WTC11 (cell line): ENCODE measurements around the gene HINT2. TPM values are rescaled to one million over a fixed set of nuclear protein-coding genes. Genes with fewer than 3 reads are reported as not detected.

Experiments used
- ATAC-seq: fragments of 200-7000 bp; cut with Tn5 transposase; 2 replicates; pipeline ENCODE4 v1.10.0; 2021; ENCODE audit warnings: mild to moderate bottlenecking, moderate library complexity
- CTCF ChIA-PET: fragments of 300-600 bp; sonication (Branson Sonifier 250); formaldehyde crosslinking; loops from one replicate; lab custom pipeline; 2021; ENCODE audit warnings: antibody characterized with exemption; lab: Charles Lee
- POLR2A ChIA-PET: fragments of 350-600 bp; sonication (Branson Sonifier 250); formaldehyde crosslinking; loops from one replicate; lab custom pipeline; 2021; ENCODE audit warnings: antibody characterized with exemption; lab: Charles Lee
- DNase-seq: peaks from one replicate; pipeline ENCODE4 v3.0.0; 2021; ENCODE audit warnings: low spot score
- H3K27ac Mint-ChIP-seq: 2 replicates; pipeline ENCODE4 v1.8.0; 2021; ENCODE audit warnings: mixed read lengths
- H3K27me3 Mint-ChIP-seq: 2 replicates; pipeline ENCODE4 v1.8.0; 2021; ENCODE audit warnings: low read depth, mild to moderate bottlenecking, moderate library complexity, mixed read lengths
- H3K36me3 Mint-ChIP-seq: 2 replicates; pipeline ENCODE4 v1.8.0; 2021; ENCODE audit warnings: mixed read lengths
- H3K4me1 Mint-ChIP-seq: 2 replicates; pipeline ENCODE4 v1.8.0; 2022; ENCODE audit warnings: mixed read lengths
- H3K4me3 Mint-ChIP-seq: 2 replicates; pipeline ENCODE4 v1.8.0; 2021; ENCODE audit warnings: mild to moderate bottlenecking, moderate library complexity, mixed read lengths
- H3K9me3 Mint-ChIP-seq: 2 replicates; pipeline ENCODE4 v1.8.0; 2021; ENCODE audit warnings: mixed read lengths
- ARID4B ChIP-seq: sonication (generic); formaldehyde crosslinking; IDR thresholded peaks from 2 replicates; pipeline ENCODE4 v1.8.0; 2023; ENCODE audit warnings: missing genetic modification reagents, mild to moderate bottlenecking, borderline replicate concordance
- ATF2 ChIP-seq: sonication (generic); formaldehyde crosslinking; IDR thresholded peaks from 2 replicates; pipeline ENCODE4 v1.8.1; 2022; ENCODE audit warnings: low read depth, missing genetic modification reagents, borderline replicate concordance
- ATF3 ChIP-seq: sonication (generic); formaldehyde crosslinking; conservative IDR thresholded peaks from 2 replicates; pipeline ENCODE4 v1.8.1; 2022; ENCODE audit warnings: mild to moderate bottlenecking, missing genetic modification reagents
- CDX4 ChIP-seq: fragments of 250-450 bp; sonication (Bioruptor Pico); IDR thresholded peaks from 2 replicates; pipeline ENCODE4 v1.9.0; 2021; ENCODE audit warnings: moderate library complexity, mild to moderate bottlenecking, inconsistent platforms, borderline replicate concordance
- E2F4 ChIP-seq: sonication (generic); formaldehyde crosslinking; IDR thresholded peaks from 2 replicates; pipeline ENCODE4 v1.8.1; 2022; ENCODE audit warnings: low read depth, mild to moderate bottlenecking, moderate library complexity, missing genetic modification reagents, borderline replicate concordance
- E2F5 ChIP-seq: sonication (generic); formaldehyde crosslinking; IDR thresholded peaks from 2 replicates; pipeline ENCODE4 v1.8.1; 2022; ENCODE audit warnings: mild to moderate bottlenecking, moderate library complexity, missing genetic modification reagents
- ERG ChIP-seq: fragments of 250-450 bp; sonication (Bioruptor Pico); IDR thresholded peaks from 2 replicates; pipeline ENCODE4 v1.8.0; 2021; ENCODE audit warnings: mild to moderate bottlenecking
- GTF2I ChIP-seq: fragments of 250-450 bp; sonication (Bioruptor Pico); conservative IDR thresholded peaks from 2 replicates; pipeline ENCODE4 v1.4.0; 2021; ENCODE audit warnings: mild to moderate bottlenecking
- HMGA2 ChIP-seq: fragments of 250-450 bp; sonication (Bioruptor Pico); IDR thresholded peaks from 2 replicates; pipeline ENCODE4 v1.4.0; 2021; ENCODE audit warnings: mild to moderate bottlenecking, moderate library complexity
- KAT7 ChIP-seq: sonication (generic); formaldehyde crosslinking; IDR thresholded peaks from 2 replicates; pipeline ENCODE4 v1.8.1; 2023; ENCODE audit warnings: missing genetic modification reagents, mild to moderate bottlenecking, borderline replicate concordance
- MYBL2 ChIP-seq: sonication (generic); formaldehyde crosslinking; IDR thresholded peaks from 2 replicates; pipeline ENCODE4 v1.8.1; 2023; ENCODE audit warnings: mild to moderate bottlenecking, moderate library complexity, missing genetic modification reagents
- NR2C2 ChIP-seq: sonication (generic); formaldehyde crosslinking; IDR thresholded peaks from 2 replicates; pipeline ENCODE4 v1.8.0; 2022; ENCODE audit warnings: mild to moderate bottlenecking, missing genetic modification reagents
- RELA ChIP-seq: sonication (generic); formaldehyde crosslinking; IDR thresholded peaks from 2 replicates; pipeline ENCODE4 v1.8.1; 2022; ENCODE audit warnings: missing genetic modification reagents, mild to moderate bottlenecking, borderline replicate concordance
- SMAD3 ChIP-seq: sonication (generic); formaldehyde crosslinking; IDR thresholded peaks from 2 replicates; pipeline ENCODE4 v1.8.0; 2022; ENCODE audit warnings: missing genetic modification reagents, mild to moderate bottlenecking, borderline replicate concordance
- SOX15 ChIP-seq: fragments of 250-450 bp; sonication (Bioruptor Pico); IDR thresholded peaks from 2 replicates; pipeline ENCODE4 v1.9.0; 2021; ENCODE audit warnings: mild to moderate bottlenecking
- TCF7 ChIP-seq: sonication (generic); formaldehyde crosslinking; IDR thresholded peaks from 2 replicates; pipeline ENCODE4 v1.8.0; 2022; ENCODE audit warnings: mild to moderate bottlenecking, low read depth, missing genetic modification reagents, moderate library complexity
- TEAD1 ChIP-seq: sonication (generic); formaldehyde crosslinking; IDR thresholded peaks from 2 replicates; pipeline ENCODE4 v1.8.0; 2022; ENCODE audit warnings: mild to moderate bottlenecking, missing genetic modification reagents
- USF2 ChIP-seq: sonication (generic); formaldehyde crosslinking; IDR thresholded peaks from 2 replicates; pipeline ENCODE4 v1.8.1; 2023; ENCODE audit warnings: mild to moderate bottlenecking, missing genetic modification reagents, moderate library complexity
- ZNF121 ChIP-seq: sonication (generic); formaldehyde crosslinking; IDR thresholded peaks from 2 replicates; pipeline ENCODE4 v1.8.0; 2023; ENCODE audit warnings: missing genetic modification reagents
- ZNF317 ChIP-seq: sonication (generic); formaldehyde crosslinking; IDR thresholded peaks from 2 replicates; pipeline ENCODE4 v1.8.1; 2023; ENCODE audit warnings: low read depth, mild to moderate bottlenecking, moderate library complexity, missing genetic modification reagents, borderline replicate concordance
- ZNF423 ChIP-seq: fragments of 250-450 bp; sonication (Bioruptor Pico); IDR thresholded peaks from 2 replicates; pipeline ENCODE4 v2.1.2; 2022; ENCODE audit warnings: mild to moderate bottlenecking, moderate library complexity
- ZSCAN18 ChIP-seq: fragments of 250-450 bp; sonication (Bioruptor Pico); IDR thresholded peaks from 2 replicates; pipeline ENCODE4 v2.1.2; 2022; ENCODE audit warnings: mild to moderate bottlenecking, moderate library complexity
- total RNA-seq: library from RNA; stranded (reverse); gene quantifications from 3 replicates; pipeline ENCODE4 v1.2.3, GENCODE V29; 2021

HINT2 gene
- total RNA-seq, 1 experiment from 2014 or later: 33.6 TPM

- TF ChIP-seq ZSCAN18: no peak
- TF ChIP-seq CDX4 (CRISPR knock-in tag): no peak
- TF ChIP-seq SMAD3 (CRISPR knock-in tag): no peak
- no peak for TF ChIP-seq TCF7 (CRISPR knock-in tag)
These were observed 44.6 kb upstream of the HINT2 start (continued) for GRCh38 chr9:35859310-35859989.

- H3K9me3 Mint-ChIP-seq: no peaks in the 10 kb centered on the region
- no peak overlapping the region for H3K27ac Mint-ChIP-seq
- no peaks in the 10 kb centered on the region for H3K36me3 Mint-ChIP-seq
- H3K4me1 Mint-ChIP-seq: peaks cover 5% of the 10 kb centered on the region
- TF ChIP-seq ZNF317 (CRISPR knock-in tag) (no peak), ZNF121 (CRISPR knock-in tag) (no peak), KAT7 (CRISPR knock-in tag) (no peak), NR2C2 (CRISPR knock-in tag) (no peak), ATF2 (CRISPR knock-in tag) (no peak), E2F5 (CRISPR knock-in tag) (no peak), USF2 (CRISPR knock-in tag) (no peak), ZNF423 (no peak), HMGA2 (no peak), ARID4B (CRISPR knock-in tag) (no peak), GTF2I (no peak), RELA (CRISPR knock-in tag) (no peak), SOX15 (CRISPR knock-in tag) (no peak), MYBL2 (no peak), TEAD1 (CRISPR knock-in tag) (no peak), ERG (no peak), ATF3 (no peak), E2F4 (no peak)
- no peak for ATAC-seq
- no peak overlapping the region for H3K4me3 Mint-ChIP-seq
- peaks cover 23% of the 10 kb centered on the region for H3K27me3 Mint-ChIP-seq
- CTCF ChIA-PET: interaction anchor here (0.7 to 4.5 kb wide), 4 partner anchors 23 to 242 kb away, joined by 3 to 23 read pairs (median 4); no protein-coding TSS in a partner anchor
- no peak for DNase-seq
- POLR2A ChIA-PET: no interaction called here
These were observed 43.6 kb upstream of the HINT2 start for GRCh38 chr9:35858458-35858857.
